SK-N-MC (cell line): ENCODE data around the gene RPL10.

ENCODE experiments used
- EZH2 ChIP-seq: fragments of 200-600 bp; sonication (generic); IDR thresholded peaks from one replicate; pipeline ENCODE4 v1.6.1; 2017; ENCODE audit warnings: antibody characterized with exemption
- FOXP2 ChIP-seq: optimal IDR thresholded peaks from 2 replicates; pipeline ENCODE3; 2011; ENCODE audit warnings: mild to moderate bottlenecking, moderate library complexity; ENCODE audit not compliant: insufficient read depth; ENCODE audit errors: extremely low read length, control extremely low read depth
- POLR2AphosphoS5 ChIP-seq: IDR thresholded peaks from 2 replicates; pipeline ENCODE4 v1.6.1; 2012; ENCODE audit warnings: mild to moderate bottlenecking, low read depth, low read length, borderline replicate concordance

DNA sequence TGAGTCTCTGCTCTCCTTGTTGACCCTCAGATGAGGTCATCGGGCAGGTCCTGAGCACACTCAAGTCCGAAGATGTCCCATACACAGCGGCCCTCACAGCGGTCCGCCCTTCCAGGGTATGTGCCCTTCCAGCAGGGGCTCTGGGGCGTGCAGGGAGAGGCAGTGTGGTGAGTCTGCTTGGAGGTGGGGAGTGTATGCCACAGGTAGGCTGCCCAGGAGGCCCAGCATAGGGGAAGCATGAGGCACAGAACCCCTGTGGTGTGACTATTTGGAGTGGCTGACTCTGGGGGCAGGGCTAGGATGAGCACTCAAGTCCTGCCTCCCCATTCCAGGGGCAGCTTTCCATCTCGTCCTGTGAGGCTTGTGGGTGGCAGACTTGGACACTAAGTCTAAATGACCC lies 35.4 kb downstream of the RPL10 start:
- no peak for TF ChIP-seq POLR2AphosphoS5
- no peak for TF ChIP-seq EZH2
- TF ChIP-seq FOXP2: no peak
